Bronchial epithelial cell (primary cell): ENCODE results near the gene RHOD. TPM values are rescaled to one million over a fixed set of nuclear protein-coding genes. Genes with fewer than 3 reads are reported as not detected.

Experiments used
- DNase-seq: peaks from one replicate; pipeline ENCODE4 v3.0.0-alpha.2; 2010; ENCODE audit warnings: low read depth
- FAIRE-seq: peaks from 2 replicates; lab custom pipeline; 2011; peaks lifted over from hg19 to GRCh38; lab: Jason Lieb, UNC
- H3K27me3 ChIP-seq: 2 replicates; pipeline ENCODE4 v1.5.1; 2011; ENCODE audit warnings: low read length; ENCODE audit not compliant: control insufficient read depth, insufficient read depth
- H3K36me3 ChIP-seq: 2 replicates; pipeline ENCODE4 v1.5.1; 2011; ENCODE audit warnings: low read length; ENCODE audit not compliant: control insufficient read depth, insufficient read depth
- H3K4me3 ChIP-seq: 2 replicates; pipeline ENCODE4 v1.5.1; 2011; ENCODE audit warnings: mild to moderate bottlenecking, low read depth, low read length, control low read depth
- CTCF ChIP-seq: IDR thresholded peaks from 2 replicates; pipeline ENCODE4 v1.5.1; 2011; ENCODE audit warnings: mild to moderate bottlenecking, moderate library complexity, low read length, control low read depth, inconsistent platforms; ENCODE audit not compliant: insufficient read depth, severe bottlenecking
- total RNA-seq: library from RNA; depleted of rRNA; stranded (reverse); fragments of >200 nt; gene quantifications from 2 replicates; pipeline ENCODE4 v1.2.1, GENCODE V29; 2014

The RHOD gene
- total RNA-seq, 1 donor from 2014 or later = 222 TPM

- DNase-seq = no peak
- peaks cover 1% of the 10 kb centered on the region for H3K36me3 ChIP-seq
- no peak for TF ChIP-seq CTCF
- H3K4me3 ChIP-seq = no peak overlapping the region
- FAIRE-seq = no peak
- H3K27me3 ChIP-seq = no peaks in the 10 kb centered on the region
These were observed 4.6 kb upstream of the RHOD start for GRCh38 chr11:67051945-67052488.

- Histone ChIP-seq H3K27me3 (no peaks in the 10 kb centered on the region), H3K4me3 (no peak overlapping the region), H3K36me3 (peaks cover 3% of the 10 kb centered on the region)
- DNase-seq (no peak), FAIRE-seq (no peak)
- no peak for TF ChIP-seq CTCF
These were observed 3.8 kb upstream of the RHOD start for GRCh38 chr11:67052891-67053290.

GRCh38 chr11:67053896-67054329 lies 2.7 kb upstream of the RHOD start:
- peak; percentile 91 for TF ChIP-seq CTCF
- Histone ChIP-seq H3K36me3 (peaks cover 8% of the 10 kb centered on the region), H3K27me3 (no peaks in the 10 kb centered on the region), H3K4me3 (no peak overlapping the region)
- peak; percentile 83 for FAIRE-seq
- peak; percentile 67 for DNase-seq

GRCh38 chr11:67054346-67054835 lies 2.3 kb upstream of the RHOD start:
- Histone ChIP-seq H3K4me3 (no peak overlapping the region), H3K27me3 (no peaks in the 10 kb centered on the region), H3K36me3 (peaks cover 8% of the 10 kb centered on the region)
- no peak for FAIRE-seq
- TF ChIP-seq CTCF = no peak
- DNase-seq = peak; percentile 88

GRCh38 chr11:67054836-67055523 lies 1.7 kb upstream of the RHOD start:
- peak; percentile 99 for DNase-seq

More at GRCh38 chr11:67054836-67055523, 1.7 kb upstream of the RHOD start:
- Histone ChIP-seq H3K27me3 (no peaks in the 10 kb centered on the region), H3K4me3 (peak overlapping the region; percentile 83), H3K36me3 (peaks cover 11% of the 10 kb centered on the region)
- TF ChIP-seq CTCF = no peak
- peak; percentile 98 for FAIRE-seq
